SK-N-SH treated with all-trans-retinoic acid at 6 μM for 48 hours (cell line): ENCODE measurements around the gene FAM98A.

Source experiments
- CSDC2 ChIP-seq: fragments of 250-450 bp; sonication (Bioruptor Pico); IDR thresholded peaks from 2 replicates; pipeline ENCODE4 v1.5.0; 2020; ENCODE audit warnings: mild to moderate bottlenecking, moderate library complexity
- POU6F1 ChIP-seq: fragments of 250-450 bp; sonication (Bioruptor Pico); IDR thresholded peaks from 2 replicates; pipeline ENCODE4 v1.8.0; 2021; ENCODE audit warnings: low read depth, mild to moderate bottlenecking, moderate library complexity, borderline replicate concordance
- TCF4 ChIP-seq: fragments of 250-450 bp; sonication (Bioruptor Pico); IDR thresholded peaks from 2 replicates; pipeline ENCODE4 v1.8.0; 2021; ENCODE audit warnings: mild to moderate bottlenecking, moderate library complexity, borderline replicate concordance
- TSHZ2 ChIP-seq: fragments of 250-450 bp; sonication (Bioruptor Pico); IDR thresholded peaks from 2 replicates; pipeline ENCODE4 v1.5.0; 2020; ENCODE audit warnings: mild to moderate bottlenecking, moderate library complexity
- ZC3H10 ChIP-seq: fragments of 250-450 bp; sonication (Bioruptor Pico); IDR thresholded peaks from 2 replicates; pipeline ENCODE4 v1.5.1; 2021; ENCODE audit warnings: mild to moderate bottlenecking, moderate library complexity
- ZFP30 ChIP-seq: fragments of 450-650 bp; formaldehyde crosslinking; IDR thresholded peaks from 2 replicates; pipeline ENCODE4 v1.5.0; 2022; ENCODE audit warnings: mild to moderate bottlenecking, moderate library complexity
- ZNF565 ChIP-seq: fragments of 450-650 bp; formaldehyde crosslinking; conservative IDR thresholded peaks from 2 replicates; pipeline ENCODE4 v1.5.0; 2020; ENCODE audit warnings: low read depth, mild to moderate bottlenecking, moderate library complexity
- ZNF70 ChIP-seq: fragments of 450-650 bp; formaldehyde crosslinking; IDR thresholded peaks from 2 replicates; pipeline ENCODE4 v1.5.0; 2020; ENCODE audit warnings: mild to moderate bottlenecking, moderate library complexity

GRCh38 chr2:33645861-33646260 is 46.8 kb upstream of the FAM98A start:
- TF ChIP-seq CSDC2 (CRISPR knock-in tag) (no peak), ZFP30 (CRISPR knock-in tag) (no peak), ZC3H10 (CRISPR knock-in tag) (no peak), TCF4 (CRISPR knock-in tag) (no peak), ZNF565 (no peak), POU6F1 (CRISPR knock-in tag) (no peak), ZNF70 (CRISPR knock-in tag) (no peak), TSHZ2 (CRISPR knock-in tag) (no peak)
